RKO (cell line): ENCODE data around the gene HMGA1.
"Not testable (repeated sequence)": the region's sequence is repeated elsewhere in the genome, so short reads cannot be mapped to it uniquely, and the experiment has no call there.

Experiments
- DNase-seq: peaks from one replicate; pipeline ENCODE4 v3.0.0-alpha.2; 2016; ENCODE audit warnings: low spot score

The HMGA1 gene

DNA sequence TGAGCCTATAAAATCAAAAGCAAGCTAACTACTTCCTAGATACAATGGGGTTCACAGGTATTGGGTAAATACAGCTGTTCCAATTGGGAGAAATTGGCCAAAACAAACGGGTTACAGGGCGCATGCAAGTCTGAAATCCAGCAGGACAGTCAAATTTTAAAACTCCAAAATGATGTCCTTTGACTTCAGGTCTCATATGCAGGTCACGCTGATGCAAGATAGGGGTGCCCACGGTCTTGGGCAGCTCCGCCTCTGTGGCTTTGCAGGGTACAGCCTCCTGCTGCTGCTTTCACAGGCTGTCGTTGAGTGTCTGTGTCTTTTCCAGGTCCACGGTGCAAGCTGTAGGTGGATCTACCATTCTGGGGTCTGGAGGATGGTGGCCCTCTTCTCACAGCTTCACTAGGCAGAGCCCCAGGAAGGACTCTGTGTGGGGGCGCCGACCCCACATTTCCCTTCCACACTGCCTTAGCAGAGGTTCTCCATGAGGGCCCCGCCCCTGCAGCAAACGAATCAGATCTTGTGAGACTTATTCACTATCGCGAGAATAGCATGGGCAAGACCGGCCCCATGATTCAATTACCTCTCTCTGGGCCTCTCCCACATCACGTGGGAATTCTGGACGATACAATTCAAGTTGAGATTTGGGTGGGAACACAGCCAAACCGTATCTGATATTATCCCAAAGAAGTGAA lies 24.0 kb downstream of the HMGA1 start:
- DNase-seq, result no peak

- not testable (repeated sequence) for DNase-seq
Measured at GRCh38 chr6:34263484-34263883, 26.8 kb downstream of the HMGA1 start.

DNA sequence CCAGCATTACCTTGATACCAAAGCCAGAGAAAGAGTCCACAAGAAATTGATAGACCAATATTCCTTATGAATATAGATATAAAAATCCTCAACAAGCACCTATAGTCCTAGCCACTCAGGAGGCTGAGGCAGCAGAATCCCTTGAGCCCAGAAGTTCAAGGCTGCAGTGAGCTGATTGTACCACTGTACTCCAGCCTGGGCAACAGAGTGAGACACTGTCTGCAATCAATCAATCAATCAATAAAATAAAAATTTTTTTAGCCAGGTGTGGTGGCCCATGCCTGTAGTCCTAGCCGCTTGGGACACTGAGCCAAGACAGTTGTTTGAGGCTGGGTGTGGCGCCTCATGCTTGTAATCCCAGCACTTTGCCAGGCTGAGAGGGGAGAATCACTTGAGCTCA lies 31.1 kb downstream of the HMGA1 start:
- no peak for DNase-seq

- DNase-seq, result not testable (repeated sequence)
Measured at GRCh38 chr6:34269132-34269531, 32.5 kb downstream of the HMGA1 start.

DNA sequence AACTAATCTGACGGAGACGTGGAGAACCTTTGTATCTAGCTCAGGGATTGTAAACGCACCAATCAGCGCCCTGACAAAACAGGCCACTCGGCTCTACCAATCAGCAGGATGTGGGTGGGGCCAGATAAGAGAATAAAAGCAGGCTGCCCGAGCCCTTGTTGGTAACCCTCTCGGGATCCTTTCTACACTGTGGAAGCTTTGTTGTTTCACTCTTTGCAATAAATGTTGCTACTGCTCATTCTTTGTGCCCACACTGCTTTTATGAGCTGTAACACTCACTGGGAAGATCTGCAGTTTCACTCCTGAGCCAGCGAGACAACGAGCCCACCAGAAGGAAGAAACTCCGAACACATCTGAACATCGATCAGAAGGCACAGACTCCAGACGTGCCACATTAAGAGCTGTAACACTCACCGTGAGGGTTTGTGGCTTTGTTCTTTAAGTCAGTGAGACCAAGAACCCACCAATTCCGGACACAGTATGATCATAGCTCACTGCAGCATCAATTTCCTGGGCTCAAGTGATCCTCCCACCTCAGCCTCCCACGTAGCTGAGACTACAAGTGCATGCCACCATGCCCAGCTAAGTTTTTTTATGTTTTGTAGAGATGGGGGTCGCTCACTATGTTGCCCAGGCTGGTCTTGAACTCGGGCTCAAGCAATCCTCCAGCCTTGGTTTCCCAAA lies 33.1 kb downstream of the HMGA1 start:
- DNase-seq, result not testable (repeated sequence)

DNA sequence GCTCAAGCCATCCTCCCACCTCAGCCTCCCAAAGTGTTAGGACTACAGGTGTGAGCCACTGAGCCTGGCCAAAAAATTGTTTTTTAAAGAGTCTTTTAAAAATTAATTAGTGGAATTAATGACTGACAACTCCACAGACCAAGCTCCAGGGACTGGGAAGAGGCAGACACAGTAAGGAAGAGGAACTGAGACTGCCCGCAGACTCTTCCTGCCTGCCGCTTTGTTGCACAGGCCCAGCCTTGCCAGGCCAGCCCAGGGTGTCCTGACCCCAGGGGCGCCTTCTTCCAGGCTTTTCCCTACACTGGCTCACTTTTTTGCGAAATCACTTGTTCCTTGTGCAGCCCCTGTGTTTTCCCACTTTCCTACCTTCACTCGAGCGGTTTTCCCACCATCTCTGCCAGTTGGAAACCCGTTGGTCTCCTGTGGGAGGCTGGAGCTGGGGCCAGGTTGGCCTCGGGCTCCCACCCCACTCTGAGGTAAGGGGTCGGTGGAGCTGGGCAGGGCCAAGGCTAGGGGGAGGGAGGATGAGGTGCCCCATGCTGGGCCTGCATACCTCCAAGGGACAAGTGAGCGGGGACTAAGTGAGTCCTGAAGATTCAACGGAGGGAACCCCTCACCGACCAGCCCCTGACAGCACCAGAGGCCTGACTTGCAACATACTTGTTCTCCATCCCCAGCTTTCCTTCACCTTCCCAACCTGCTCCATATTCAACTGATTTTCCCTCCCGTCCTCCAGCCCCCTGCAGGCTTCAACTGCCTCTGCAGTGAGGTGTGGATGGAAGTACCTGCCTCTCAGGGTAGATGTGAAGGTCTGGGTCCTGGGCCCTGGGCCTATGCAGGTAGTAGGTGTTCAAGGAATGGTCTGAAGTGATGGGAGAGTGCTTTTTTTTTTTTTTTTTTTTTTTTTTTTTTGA lies 35.6 kb downstream of the HMGA1 start:
- no peak for DNase-seq

DNA sequence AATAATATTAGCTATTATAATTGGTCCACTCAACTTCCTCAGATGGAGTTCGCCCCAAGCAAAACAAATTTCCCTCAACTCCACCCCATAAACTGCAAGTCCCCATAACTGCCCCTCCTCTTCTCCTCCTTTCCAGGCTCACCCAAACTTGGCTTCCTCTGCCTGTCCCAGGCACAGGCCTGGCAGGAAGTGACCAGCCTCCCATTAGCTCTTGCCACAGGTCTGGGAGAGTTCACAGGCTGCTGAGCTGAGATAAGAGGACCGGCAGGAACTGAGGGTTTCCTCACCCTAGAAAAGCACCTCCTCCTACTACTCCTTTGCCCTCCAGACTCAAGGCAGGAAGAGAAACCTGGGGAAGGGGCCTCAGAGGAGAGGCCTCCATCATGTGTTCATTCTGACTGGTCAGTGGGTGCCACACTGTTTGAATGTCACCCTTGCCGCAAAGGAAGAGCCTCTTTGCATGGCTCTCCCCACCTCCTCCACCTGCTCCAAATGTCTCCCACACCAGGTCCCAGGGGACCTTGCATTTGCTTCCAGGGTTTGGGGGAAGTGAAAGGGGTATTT lies 36.7 kb downstream of the HMGA1 start:
- no peak for DNase-seq

- DNase-seq, result no peak
Measured at GRCh38 chr6:34274129-34274528, 37.5 kb downstream of the HMGA1 start.

DNA sequence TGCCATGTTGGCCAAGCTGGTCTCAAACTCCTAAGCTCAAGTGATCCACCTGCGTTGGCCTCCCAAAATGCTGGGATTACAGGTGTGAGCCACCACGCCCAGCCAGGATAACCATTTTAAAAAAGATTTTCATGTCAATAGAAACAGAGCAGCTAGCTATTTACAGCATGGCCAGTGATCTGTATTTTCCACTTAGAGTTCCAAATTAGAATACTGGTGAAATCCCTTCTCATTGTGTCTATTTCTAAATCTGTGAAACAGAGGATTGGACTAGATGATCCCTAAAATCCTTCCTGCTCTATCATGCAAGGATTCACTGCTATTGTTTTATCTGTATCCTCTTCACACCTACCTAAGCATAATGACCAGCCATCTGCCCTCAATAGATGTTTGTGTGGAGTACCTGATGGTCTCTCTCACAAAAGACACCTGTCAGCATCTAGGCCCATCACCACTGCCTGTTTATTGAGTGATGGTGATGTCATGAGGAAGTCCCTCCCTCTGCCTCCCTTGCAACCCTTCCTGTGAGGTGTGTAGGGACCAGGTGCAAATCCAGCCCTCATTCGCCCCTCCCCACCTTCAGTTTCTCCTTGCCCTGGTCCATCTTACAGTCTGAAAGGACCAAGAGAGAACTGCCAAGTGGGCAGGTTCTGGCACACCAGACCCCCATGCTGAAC lies 38.6 kb downstream of the HMGA1 start:
- no peak for DNase-seq

DNA sequence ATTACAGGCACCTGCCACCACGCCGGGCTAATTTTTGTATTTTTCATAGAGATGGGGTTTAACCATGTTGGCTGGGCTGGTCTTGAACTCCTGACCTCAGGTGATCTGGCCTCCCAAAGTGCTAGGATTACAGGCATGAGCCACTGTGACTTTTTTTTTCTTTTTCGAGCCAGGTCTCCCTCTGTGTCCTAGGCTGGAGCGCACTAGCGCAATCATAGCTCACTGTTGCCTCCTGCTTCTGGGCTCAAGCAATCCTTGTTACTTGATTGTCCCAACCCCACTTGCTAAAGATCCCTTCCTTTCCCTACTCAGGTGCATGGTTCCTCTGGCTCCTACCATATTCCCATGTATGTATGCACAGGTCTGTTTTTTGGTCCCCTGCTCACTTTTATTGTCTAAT lies 39.5 kb downstream of the HMGA1 start:
- no peak for DNase-seq

DNA sequence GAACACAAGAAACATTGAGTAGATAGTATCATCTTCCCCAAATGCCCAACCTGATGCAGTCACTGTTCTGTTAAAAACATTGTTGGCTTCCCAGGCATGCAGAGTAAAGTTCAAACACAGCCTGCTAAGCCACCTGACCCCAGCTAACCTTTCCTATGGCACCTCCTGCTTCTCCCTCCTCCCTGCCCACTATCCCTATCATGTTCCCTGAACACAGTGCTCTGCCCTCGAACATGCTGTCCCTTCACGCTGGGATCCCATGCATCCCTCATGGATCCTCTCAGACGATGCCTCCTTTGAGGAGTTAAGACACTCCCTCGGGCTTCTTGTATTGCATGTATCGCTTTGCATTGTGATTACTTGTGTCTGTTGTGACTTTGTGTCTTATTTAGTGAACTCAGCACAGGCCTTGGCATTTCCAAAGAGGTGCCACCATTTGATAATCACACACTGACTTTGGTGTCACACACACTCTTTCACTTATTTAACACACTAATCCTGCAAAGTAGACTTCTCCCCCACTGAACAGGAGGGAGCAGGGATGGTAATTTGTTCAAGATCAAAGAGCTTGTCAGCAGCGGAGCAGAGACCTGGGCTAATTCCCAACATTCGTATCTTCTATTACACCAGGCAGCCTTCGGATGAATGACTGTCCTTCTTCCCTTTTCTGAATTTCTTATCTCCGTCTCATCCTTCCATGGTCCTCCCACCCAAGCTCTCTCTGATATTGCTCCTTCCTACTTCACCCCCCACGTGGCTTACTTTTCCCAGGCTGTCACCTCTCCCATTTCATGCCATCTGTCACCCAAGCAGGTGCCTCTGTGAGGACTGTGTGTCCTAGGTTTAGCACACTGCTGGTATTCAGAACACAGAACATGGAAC lies 40.4 kb downstream of the HMGA1 start:
- no peak for DNase-seq

DNA sequence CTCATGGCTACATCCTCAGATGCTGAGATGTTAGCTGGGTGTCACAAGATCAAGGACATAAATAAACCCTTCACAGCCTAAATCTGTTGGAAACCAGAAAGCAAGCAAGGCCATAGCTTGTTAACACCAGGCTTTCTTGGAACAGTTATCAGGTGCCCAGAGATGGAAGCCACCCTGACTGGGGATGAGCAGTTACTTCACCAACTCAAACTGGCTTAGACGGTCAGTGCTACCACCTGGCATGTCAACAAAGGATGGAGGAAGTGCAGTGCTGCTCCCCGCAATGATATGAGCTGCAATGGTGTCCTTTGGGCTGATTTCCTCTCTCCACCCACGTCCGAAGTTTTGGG lies 41.1 kb downstream of the HMGA1 start:
- DNase-seq, result no peak

- no peak for DNase-seq
Measured at GRCh38 chr6:34278833-34279232, 42.2 kb downstream of the HMGA1 start.

- no peak for DNase-seq
Measured at GRCh38 chr6:34280216-34280615, 43.5 kb downstream of the HMGA1 start.

DNA sequence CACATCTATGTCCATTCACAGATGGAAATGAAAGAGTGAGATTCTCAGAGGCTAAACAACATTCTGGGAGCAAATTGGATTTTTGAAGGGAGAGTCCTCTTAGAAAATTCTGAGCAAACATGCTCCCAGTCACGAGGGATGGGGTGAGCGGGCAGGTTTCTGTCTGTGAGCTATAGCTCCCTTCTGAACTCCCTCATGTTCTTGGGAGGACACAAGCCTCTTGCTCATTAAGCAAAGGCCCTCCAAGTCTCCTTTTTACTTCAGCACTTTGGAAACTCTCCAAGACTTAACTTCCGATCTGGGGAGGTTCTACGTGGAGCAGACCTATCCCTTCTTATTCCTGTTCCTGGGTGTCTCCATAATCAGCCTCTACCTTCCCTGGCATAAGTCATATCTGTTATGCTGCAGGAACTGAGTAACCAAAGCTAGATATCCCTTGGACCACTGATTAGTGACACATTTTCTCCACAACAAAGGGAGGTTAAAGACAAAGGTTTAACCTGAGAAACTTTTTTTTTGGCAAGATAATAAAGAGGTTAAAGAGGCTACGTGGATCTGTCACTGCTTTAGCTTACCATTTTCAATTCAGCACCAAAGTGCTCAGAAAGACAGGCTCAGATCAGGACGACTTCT lies 45.1 kb downstream of the HMGA1 start:
- DNase-seq, result no peak

DNA sequence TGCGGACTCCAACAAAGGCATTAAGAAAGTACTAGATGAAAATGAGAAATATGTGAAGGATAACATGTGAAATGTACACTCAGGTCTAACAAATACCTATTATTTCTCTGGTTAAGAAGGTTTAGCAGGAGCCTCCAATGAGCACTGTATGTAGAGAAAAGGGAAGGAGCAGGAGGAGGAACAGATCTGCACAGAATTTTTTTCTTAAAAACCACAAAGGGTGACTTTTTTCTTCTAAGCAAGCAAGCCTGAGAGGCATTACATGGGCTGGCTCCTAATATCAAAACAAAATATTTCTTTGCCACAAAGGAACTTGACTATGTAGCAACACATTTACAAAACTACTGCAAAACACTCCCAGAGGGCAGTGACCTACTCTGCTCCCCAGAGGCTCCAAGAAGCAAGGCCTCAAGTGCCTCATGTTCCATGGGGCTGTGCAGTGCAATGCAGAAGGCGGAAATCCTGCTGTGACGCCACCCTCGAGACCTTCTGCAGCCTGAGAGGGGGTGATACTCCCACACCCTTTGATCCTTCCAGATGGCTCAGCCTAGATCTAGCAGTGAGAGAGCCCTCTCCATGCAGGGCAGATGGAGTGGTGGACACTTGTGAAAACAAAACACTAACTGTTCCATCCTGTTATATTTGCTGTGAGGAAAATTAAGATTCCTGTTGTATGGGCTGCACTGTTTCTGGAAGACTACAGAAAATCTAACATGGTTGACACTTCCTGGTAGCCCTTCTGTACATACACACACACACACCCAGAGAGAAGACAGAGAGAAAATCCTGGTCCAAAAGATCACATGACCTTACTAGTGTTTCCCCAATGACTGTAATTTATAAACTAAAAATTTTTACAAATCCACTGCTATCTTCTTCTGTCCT lies 48.1 kb downstream of the HMGA1 start:
- DNase-seq, result no peak

DNA sequence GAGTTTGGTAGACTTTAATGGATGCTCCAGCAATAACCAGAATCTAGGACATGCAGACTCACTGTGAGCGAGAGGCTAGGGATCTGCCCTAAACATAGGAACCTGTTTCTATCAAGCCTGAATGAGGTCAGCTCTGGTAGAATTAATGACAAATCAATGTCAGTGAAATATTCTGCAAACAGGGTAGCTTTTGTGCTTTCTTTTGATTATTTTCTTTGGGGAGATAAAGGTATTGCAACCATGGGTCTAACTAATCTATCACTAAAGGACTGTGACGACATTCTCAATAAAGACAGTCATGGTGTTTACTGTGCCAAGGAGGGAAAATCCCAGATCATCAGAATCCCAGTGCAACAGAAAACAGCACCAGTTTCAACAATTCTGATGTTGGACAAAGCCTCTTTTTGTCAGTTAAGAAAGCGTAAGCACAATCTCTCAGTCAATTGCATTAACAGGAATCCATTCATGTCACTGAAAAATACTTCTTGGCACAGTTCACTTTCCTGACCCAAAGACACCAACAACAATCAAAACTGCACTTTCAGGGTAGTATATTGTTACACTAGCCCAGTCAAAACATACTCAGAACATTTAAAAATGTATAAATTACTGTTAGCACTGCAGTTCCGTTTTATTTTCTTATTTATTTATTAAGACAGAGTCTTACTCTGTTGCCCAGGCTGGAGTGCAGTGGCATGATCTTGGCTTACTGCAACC lies 48.9 kb downstream of the HMGA1 start:
- DNase-seq, result no peak

- DNase-seq, result no peak
Measured at GRCh38 chr6:34288581-34288980, 51.9 kb downstream of the HMGA1 start.

DNA sequence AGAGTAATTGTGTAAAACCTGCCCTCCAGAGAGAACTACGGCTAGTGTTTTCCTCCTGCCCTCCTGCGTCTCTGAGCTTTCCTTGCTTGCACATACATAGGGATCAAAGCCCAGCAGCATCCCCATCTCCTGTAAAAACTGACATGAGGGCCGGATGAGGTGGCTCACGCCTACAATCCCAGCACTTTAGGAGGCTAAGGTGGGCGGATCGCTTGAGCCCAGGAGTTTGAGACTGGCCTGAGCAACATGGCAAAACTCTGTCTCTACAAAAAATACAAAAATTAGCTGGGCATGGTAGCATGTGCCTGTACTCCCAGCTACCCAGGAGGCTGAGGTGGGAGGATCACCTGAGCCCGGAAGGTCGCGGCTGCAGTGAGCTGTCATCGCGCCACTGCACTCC lies 52.5 kb downstream of the HMGA1 start:
- no peak for DNase-seq
